Mesothelial cell of epicardium (in vitro differentiated cells): ENCODE results near the gene PWP2. TPM values are rescaled to one million over a fixed set of nuclear protein-coding genes. Genes with fewer than 3 reads are reported as not detected.
A peak's percentile ranks its signal among the peaks of the same experiment; 100 is the strongest.
"Not testable (repeated sequence)": the region's sequence is repeated elsewhere in the genome, so short reads cannot be mapped to it uniquely, and the experiment has no call there.

Experiments
- DNase-seq, 2 experiments: peaks; one replicate each; pipeline ENCODE4 v3.0.0; 2021; ENCODE audit warnings: low spot score in 2 of 2; ENCODE audit not compliant: unreplicated experiment in 2 of 2
- H3K27ac Mint-ChIP-seq: 2 replicates; pipeline ENCODE4 v1.8.0; 2021; ENCODE audit warnings: mixed read lengths
- H3K27me3 Mint-ChIP-seq: 2 replicates; pipeline ENCODE4 v1.8.0; 2021; ENCODE audit warnings: low read depth, mixed read lengths
- H3K36me3 Mint-ChIP-seq: 2 replicates; pipeline ENCODE4 v1.8.0; 2021; ENCODE audit warnings: mixed read lengths
- H3K4me1 Mint-ChIP-seq: 2 replicates; pipeline ENCODE4 v1.8.0; 2021; ENCODE audit warnings: mixed read lengths
- H3K4me3 Mint-ChIP-seq: 2 replicates; pipeline ENCODE4 v1.8.0; 2021; ENCODE audit warnings: mild to moderate bottlenecking, moderate library complexity, mixed read lengths
- H3K9me3 Mint-ChIP-seq: 2 replicates; pipeline ENCODE4 v1.8.0; 2021; ENCODE audit warnings: mixed read lengths
- CTCF ChIP-seq: fragments of 200-600 bp; sonication (generic); IDR thresholded peaks from one replicate; pipeline ENCODE4 v1.5.0; 2021; ENCODE audit warnings: antibody characterized with exemption; ENCODE audit not compliant: unreplicated experiment
- total RNA-seq: library from RNA; stranded (reverse); gene quantifications from 3 replicates; pipeline ENCODE4 v1.2.1, GENCODE V29; 2021

The PWP2 gene
- total RNA-seq, result 2.3 to 7.5 TPM (median 3.1 TPM) in 3 replicates

GRCh38 chr21:44107026-44107501 lies at the start of gene PWP2:
PWP2 (plus strand) TSS chr21:44107399; CDS start chr21:44107417, 18 bp downstream.
- not testable (repeated sequence) for H3K4me1 Mint-ChIP-seq, H3K27ac Mint-ChIP-seq, H3K27me3 Mint-ChIP-seq, H3K9me3 Mint-ChIP-seq, H3K36me3 Mint-ChIP-seq, H3K4me3 Mint-ChIP-seq
- peak in 1 of 2 experiments; percentile 34 for DNase-seq

- Mint-ChIP-seq H3K27ac (no peak overlapping the region), H3K27me3 (no peaks in the 10 kb centered on the region)
These were observed 49.1 kb upstream of the PWP2 start for GRCh38 chr21:44057960-44058651.

GRCh38 chr21:44058652-44058964 lies 48.6 kb upstream of the PWP2 start:
- Mint-ChIP-seq H3K36me3 (peaks cover 27% of the 10 kb centered on the region), H3K9me3 (no peaks in the 10 kb centered on the region), H3K4me3 (no peak overlapping the region), H3K27ac (no peak overlapping the region), H3K4me1 (peaks cover 5% of the 10 kb centered on the region), H3K27me3 (no peaks in the 10 kb centered on the region)
- DNase-seq, result no peak
- no peak for TF ChIP-seq CTCF

More at GRCh38 chr21:44057960-44058651, 49.1 kb upstream of the PWP2 start:
- Mint-ChIP-seq H3K4me3 (no peak overlapping the region), H3K36me3 (peaks cover 26% of the 10 kb centered on the region), H3K4me1 (peaks cover 5% of the 10 kb centered on the region), H3K9me3 (no peaks in the 10 kb centered on the region)
- TF ChIP-seq CTCF, result no peak
- no peak for DNase-seq

GRCh38 chr21:44058981-44059380 lies 48.2 kb upstream of the PWP2 start:
- no peak overlapping the region for H3K4me3 Mint-ChIP-seq
- H3K27me3 Mint-ChIP-seq, result no peaks in the 10 kb centered on the region
- no peak for DNase-seq
- H3K9me3 Mint-ChIP-seq, result no peaks in the 10 kb centered on the region
- peaks cover 5% of the 10 kb centered on the region for H3K4me1 Mint-ChIP-seq
- no peak overlapping the region for H3K27ac Mint-ChIP-seq
- H3K36me3 Mint-ChIP-seq, result peaks cover 30% of the 10 kb centered on the region
- TF ChIP-seq CTCF, result no peak

GRCh38 chr21:44059710-44060109 lies 47.5 kb upstream of the PWP2 start:
- no peaks in the 10 kb centered on the region for H3K27me3 Mint-ChIP-seq
- TF ChIP-seq CTCF, result no peak
- H3K4me3 Mint-ChIP-seq, result no peak overlapping the region
- peaks cover 2% of the 10 kb centered on the region for H3K4me1 Mint-ChIP-seq
- peaks cover 31% of the 10 kb centered on the region for H3K36me3 Mint-ChIP-seq
- H3K9me3 Mint-ChIP-seq, result no peaks in the 10 kb centered on the region
- no peak for DNase-seq
- no peak overlapping the region for H3K27ac Mint-ChIP-seq

GRCh38 chr21:44062380-44062779 lies 44.8 kb upstream of the PWP2 start:
- no peaks in the 10 kb centered on the region for H3K9me3 Mint-ChIP-seq
- DNase-seq, result no peak
- no peaks in the 10 kb centered on the region for H3K27me3 Mint-ChIP-seq
- H3K4me3 Mint-ChIP-seq, result no peak overlapping the region
- H3K27ac Mint-ChIP-seq, result no peak overlapping the region
- no peaks in the 10 kb centered on the region for H3K4me1 Mint-ChIP-seq
- peaks cover 18% of the 10 kb centered on the region for H3K36me3 Mint-ChIP-seq
- TF ChIP-seq CTCF, result no peak
